H1 (cell line): ENCODE measurements around the gene SLC3A2. TPM values are rescaled to one million over a fixed set of nuclear protein-coding genes. Genes with fewer than 3 reads are reported as not detected.

ENCODE experiments used
- CTCF ChIA-PET: fragments of 300-600 bp; sonication (Branson Sonifier 250); formaldehyde crosslinking; loops from one replicate; lab custom pipeline; 2021; ENCODE audit not compliant: partially characterized antibody; lab: Charles Lee
- POLR2A ChIA-PET: fragments of 300-600 bp; sonication (Branson Sonifier 250); formaldehyde crosslinking; loops from one replicate; lab custom pipeline; 2021; ENCODE audit warnings: inconsistent platforms; ENCODE audit not compliant: partially characterized antibody; lab: Charles Lee
- DNase-seq, 2 experiments: peaks; one replicate each; pipeline versions ENCODE4 v3.0.0 to v3.0.0-alpha.2; 2010 to 2022; ENCODE audit warnings: low spot score in 2 of 2, low read depth in 1 of 2, mixed read lengths in 1 of 2
- FAIRE-seq: peaks from 2 replicates; lab custom pipeline; 2011; peaks lifted over from hg19 to GRCh38; lab: Jason Lieb, UNC
- H2AFZ ChIP-seq: 2 replicates; pipeline ENCODE4 v1.8.1; 2012; ENCODE audit warnings: low read length, inconsistent platforms
- H2AK5ac ChIP-seq: 2 replicates; pipeline ENCODE4 v1.6.1; 2013; ENCODE audit warnings: low read depth, low read length
- H2BK120ac ChIP-seq: replicated peaks from 2 replicates; pipeline ENCODE3; 2013; ENCODE audit warnings: low read depth, low read length, inconsistent platforms
- H2BK12ac ChIP-seq: 2 replicates; pipeline ENCODE4 v1.6.1; 2013; ENCODE audit warnings: low read depth, low read length
- H2BK15ac ChIP-seq: 2 replicates; pipeline ENCODE4 v1.6.1; 2013; ENCODE audit warnings: low read length
- H2BK20ac ChIP-seq: 2 replicates; pipeline ENCODE4 v1.6.1; 2013; ENCODE audit warnings: low read length
- H2BK5ac ChIP-seq: 2 replicates; pipeline ENCODE4 v1.6.1; 2013; ENCODE audit warnings: low read depth, low read length
- H3K14ac ChIP-seq: 2 replicates; pipeline ENCODE4 v1.6.1; 2013; ENCODE audit warnings: inconsistent platforms; ENCODE audit not compliant: insufficient read length
- H3K18ac ChIP-seq: 2 replicates; pipeline ENCODE4 v1.6.1; 2013; ENCODE audit warnings: low read length; ENCODE audit errors: extremely low read depth
- H3K23ac ChIP-seq: 2 replicates; pipeline ENCODE4 v1.6.1; 2013; ENCODE audit warnings: inconsistent platforms; ENCODE audit not compliant: insufficient read length
- H3K23me2 ChIP-seq: 2 replicates; pipeline ENCODE4 v1.6.1; 2013; ENCODE audit warnings: low read depth, low read length
- H3K27ac ChIP-seq: 2 replicates; pipeline ENCODE4 v1.6.1; 2011; ENCODE audit warnings: low read depth, low read length, inconsistent platforms
- H3K27me3 ChIP-seq, 4 experiments: replicated peaks in 1 of 4; 1 replicate in 1 of 4; 2 replicates in 3 of 4; pipeline versions ENCODE4 v1.6.1 to v1.8.1; 2011 to 2013; ENCODE audit warnings: low read length in 3 of 4, mild to moderate bottlenecking in 3 of 4, inconsistent platforms in 2 of 4, mixed read lengths in 2 of 4, moderate library complexity in 1 of 4; ENCODE audit not compliant: control insufficient read depth in 3 of 4, insufficient read depth in 3 of 4; ENCODE audit errors: extremely low read depth in 1 of 4
- H3K36me3 ChIP-seq, 4 experiments: 2 replicates each; pipeline versions ENCODE4 v1.6.1 to v1.8.1; 2011 to 2013; ENCODE audit warnings: mild to moderate bottlenecking in 4 of 4, low read length in 3 of 4, moderate library complexity in 2 of 4, control low read depth in 1 of 4, inconsistent platforms in 1 of 4; ENCODE audit not compliant: insufficient read depth in 4 of 4, control insufficient read depth in 2 of 4
- H3K4ac ChIP-seq: replicated peaks from 2 replicates; pipeline ENCODE3; 2013; ENCODE audit warnings: low read length, low read depth, mixed read lengths, inconsistent platforms; ENCODE audit not compliant: insufficient read length
- H3K4me1 ChIP-seq, 4 experiments: replicated peaks in 1 of 4; 1 replicate in 1 of 4; 2 replicates in 3 of 4; pipeline versions ENCODE4 v1.6.1 to v1.8.1; 2011 to 2013; ENCODE audit warnings: low read length in 3 of 4, inconsistent platforms in 2 of 4, mixed read lengths in 1 of 4; ENCODE audit not compliant: insufficient read depth in 4 of 4, control insufficient read depth in 3 of 4
- H3K4me2 ChIP-seq, 2 experiments: 2 replicates each; pipeline versions ENCODE4 v1.6.1 to v1.8.1; 2011 to 2013; ENCODE audit warnings: low read depth in 2 of 2, low read length in 2 of 2, control low read depth in 1 of 2, inconsistent platforms in 1 of 2, mild to moderate bottlenecking in 1 of 2; ENCODE audit not compliant: insufficient read depth in 1 of 2
- H3K4me3 ChIP-seq, 4 experiments: fragments of 200-600, 300-600 bp in 1 of 4; sonication (generic), shearing (Covaris generic), sonication (Bioruptor Twin) in 1 of 4; 2 replicates each; pipeline versions ENCODE4 v1.5.1 to v1.8.1; 2011 to 2016; ENCODE audit warnings: low read length in 4 of 4, low read depth in 3 of 4, control low read depth in 2 of 4, inconsistent platforms in 2 of 4, mild to moderate bottlenecking in 2 of 4, mixed read lengths in 1 of 4, moderate library complexity in 1 of 4; ENCODE audit not compliant: insufficient read depth in 2 of 4; ENCODE audit errors: extremely low read depth in 1 of 4
- H3K56ac ChIP-seq: replicated peaks from 2 replicates; pipeline ENCODE3; 2013; ENCODE audit warnings: low read depth, mild to moderate bottlenecking, mixed read lengths, low read length, inconsistent platforms; ENCODE audit not compliant: insufficient read length
- H3K79me1 ChIP-seq: 2 replicates; pipeline ENCODE4 v1.6.1; 2013; ENCODE audit warnings: low read depth, low read length, control low read depth
- H3K79me2 ChIP-seq, 2 experiments: 2 replicates each; pipeline versions ENCODE4 v1.6.1 to v1.8.1; 2012 to 2013; ENCODE audit warnings: low read length in 2 of 2, mild to moderate bottlenecking in 2 of 2, inconsistent platforms in 1 of 2; ENCODE audit not compliant: insufficient read depth in 2 of 2, control insufficient read depth in 1 of 2
- H3K9ac ChIP-seq, 4 experiments: replicated peaks in 1 of 4; 1 replicate in 1 of 4; 2 replicates in 3 of 4; pipeline versions ENCODE4 v1.6.1 to v1.8.1; 2011 to 2013; ENCODE audit warnings: low read depth in 3 of 4, low read length in 3 of 4, control low read depth in 2 of 4, mild to moderate bottlenecking in 2 of 4, moderate library complexity in 2 of 4, inconsistent platforms in 1 of 4; ENCODE audit errors: extremely low read depth in 1 of 4
- H3K9me3 ChIP-seq, 2 experiments: 2 replicates each; pipeline versions ENCODE4 v1.6.1 to v1.8.1; 2012 to 2013; ENCODE audit warnings: mild to moderate bottlenecking in 2 of 2, moderate library complexity in 2 of 2, control low read depth in 1 of 2, inconsistent platforms in 1 of 2, low read depth in 1 of 2, low read length in 1 of 2, mixed read lengths in 1 of 2; ENCODE audit not compliant: insufficient read depth in 2 of 2
- H4K20me1 ChIP-seq, 2 experiments: replicated peaks in 1 of 2; 2 replicates each; pipeline versions ENCODE3 to v1.8.1; 2011 to 2013; ENCODE audit warnings: inconsistent platforms in 2 of 2, low read length in 2 of 2, mild to moderate bottlenecking in 1 of 2; ENCODE audit not compliant: insufficient read depth in 2 of 2, control insufficient read depth in 1 of 2
- H4K5ac ChIP-seq: 2 replicates; pipeline ENCODE4 v1.6.1; 2013; ENCODE audit warnings: low read length, low read depth, mixed read lengths, inconsistent platforms; ENCODE audit not compliant: insufficient read length
- H4K8ac ChIP-seq: 2 replicates; pipeline ENCODE4 v1.8.0; 2013; ENCODE audit warnings: mild to moderate bottlenecking, moderate library complexity, low read length, inconsistent platforms; ENCODE audit not compliant: insufficient read depth; ENCODE audit errors: extremely low read depth
- H4K91ac ChIP-seq: replicated peaks from 2 replicates; pipeline ENCODE3; 2013; ENCODE audit warnings: low read length, mixed read lengths, inconsistent platforms; ENCODE audit not compliant: insufficient read length
- CTBP2 ChIP-seq: IDR thresholded peaks from 2 replicates; pipeline ENCODE4 v1.7.0; 2011; ENCODE audit warnings: borderline replicate concordance, mild to moderate bottlenecking, moderate library complexity, mixed read lengths, low read length; ENCODE audit not compliant: insufficient read depth, insufficient read length
- GTF2F1 ChIP-seq: IDR thresholded peaks from 2 replicates; pipeline ENCODE4 v1.6.1; 2012; ENCODE audit warnings: low read depth, low read length, improper control_type of control experiment, borderline replicate concordance
- SIRT6 ChIP-seq: IDR thresholded peaks from one replicate; pipeline ENCODE4 v1.7.1; 2012; ENCODE audit warnings: low read length, inconsistent platforms
- SP4 ChIP-seq: IDR thresholded peaks from 2 replicates; pipeline ENCODE4 v1.6.1; 2012; ENCODE audit warnings: low read length, inconsistent platforms
- WGBS, 2 experiments: shearing (Covaris generic) in 1 of 2; methylation state at CpG; one replicate each; pipeline versions ENCODE4 v1.1.6 to v1.1.7; 2013 to 2015; ENCODE audit warnings: low lambda C conversion rate in 2 of 2, mixed read lengths in 2 of 2, inconsistent platforms in 1 of 2, low coverage in 1 of 2, missing lambda C conversion rate in 1 of 2; ENCODE audit not compliant: insufficient replicate concordance in 2 of 2, insufficient coverage in 1 of 2, insufficient read length in 1 of 2; ENCODE audit errors: extremely low coverage in 1 of 2, missing lambda C conversion rate in 1 of 2; 5-methylcytosine and 5-hydroxymethylcytosine counted together
- polyA plus RNA-seq, 7 experiments: library from polyadenylated mRNA; depleted of rRNA in 3 of 7; stranded (reverse) in 5 of 7; unstranded in 2 of 7; fragments of >200 nt in 5 of 7; fragments of 200-250 nt in 2 of 7; gene quantifications; 1 replicate in 5 of 7; 2 replicates in 1 of 7; 4 replicates in 1 of 7; pipeline versions ENCODE4 v1.2.1 to v1.2.3, GENCODE V29; 2011 to 2013; ENCODE audit warnings: missing spikeins in 2 of 7, mixed read lengths in 2 of 7
- total RNA-seq: library from RNA; stranded (reverse); fragmentation: NEBNext Ultra II Directional; extraction: Animal tissue kit (Norgen Biotek cat#: 25700); gene quantifications from 2 replicates; pipeline ENCODE4 v1.2.1, GENCODE V29; 2021

SLC3A2 gene
- total and polyA plus RNA-seq, 2 of the 8 experiments (the other 6 are each of a cell fraction or from before 2014, with no cell fraction given), result 410 to 435 TPM

DNA sequence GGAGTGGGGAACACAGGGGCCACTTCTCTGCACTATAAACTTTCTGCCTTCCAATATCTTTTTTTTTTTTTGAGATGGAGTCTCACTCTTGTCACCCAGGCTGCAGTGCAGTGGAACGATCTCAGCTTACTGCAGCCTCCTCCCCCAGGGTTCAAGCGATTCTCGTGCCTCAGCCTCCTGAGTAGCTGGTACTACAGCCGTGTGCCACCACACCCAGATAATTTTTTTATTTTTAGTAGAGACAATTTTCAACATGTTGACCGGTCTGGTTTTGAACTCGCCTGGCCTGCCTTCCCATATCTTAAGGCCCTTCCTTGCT, 1.7 kb downstream of the SLC3A2 start:
- Histone ChIP-seq H2BK20ac (no peak overlapping the region), H3K27me3 (no peaks in the 10 kb centered on the region), H4K20me1 (peaks cover 11 to 26% of the 10 kb centered on the region in 2 experiments), H3K4me2 (peak overlapping the region; percentile 59 to 85), H3K4me3 (peak overlapping the region; percentile 67 to 97 (median 88)), H3K36me3 (peaks cover 46 to 74% (median 59%) of the 10 kb centered on the region in 4 experiments), H3K14ac (no peak overlapping the region), H3K27ac (peak overlapping the region; percentile 98; the same call in 1 of the 2 replicates), H2AFZ (no peak overlapping the region), H2BK120ac (no peak overlapping the region), H2AK5ac (peak overlapping the region; percentile 85; the same call in 1 of the 2 replicates), H3K9me3 (no peaks in the 10 kb centered on the region), H3K9ac (peak overlapping the region in 2 of 4 experiments; percentile 99 to 100; a peak in 2 of 7 replicates), H3K4ac (no peak overlapping the region), H2BK5ac (peak overlapping the region; percentile 100; the same call in 1 of the 2 replicates), H3K79me1 (peaks cover 6% of the 10 kb centered on the region; the same call in 1 of the 2 replicates), H2BK15ac (no peak overlapping the region), H3K4me1 (peaks cover 0 to 30% (median 12%) of the 10 kb centered on the region in 4 experiments; a peak in 5 of 7 replicates), H3K56ac (no peak overlapping the region), H3K23me2 (peaks cover 5% of the 10 kb centered on the region; the same call in 1 of the 2 replicates), H3K79me2 (peaks cover 3 to 68% of the 10 kb centered on the region in 2 experiments), H4K91ac (no peak overlapping the region), H4K8ac (no peak overlapping the region), H3K18ac (no peak overlapping the region), H2BK12ac (peak overlapping the region; percentile 85; the same call in 1 of the 2 replicates), H4K5ac (peak overlapping the region; percentile 41), H3K23ac (no peak overlapping the region)
- CTCF ChIA-PET, result interaction anchor here (0.6 to 3.9 kb wide), 9 partner anchors 24 to 141 kb away, joined by 3 to 21 read pairs (median 6); partner anchors contain the start of gene STX5
- POLR2A ChIA-PET, result interaction anchor here (0.6 to 57.8 kb wide), 22 partner anchors 5 to 645 kb away, joined by 3 to 2104 read pairs (median 6); partner anchors contain the start of genes CHRM1, HNRNPUL2, NXF1 and SLC22A8
- DNase-seq (no peak), FAIRE-seq (no peak)
- WGBS, 2 experiments, result 88% methylated on average over 6 of the region's 6 CpGs; no CpG with 5 or more reads in 1 of the 2 experiments
- no peak for TF ChIP-seq SP4
- TF ChIP-seq SIRT6, result no peak
- no peak for TF ChIP-seq GTF2F1
- no peak for TF ChIP-seq CTBP2
